Breast epithelium (tissue), 4 donors: ENCODE measurements around the gene ZNF775. TPM values are rescaled to one million over a fixed set of nuclear protein-coding genes. Genes with fewer than 3 reads are reported as not detected.

Experiments
- DNase-seq, 2 donors: peaks; one replicate each; pipeline ENCODE4 v3.0.0-alpha.2; 2019; ENCODE audit warnings: low spot score in 2 of 2
- H3K27ac ChIP-seq, 2 donors: fragments of 200-600 bp; sonication (generic) in 1 of 2; one replicate each; pipeline ENCODE4 v1.5.1; 2016 to 2019; ENCODE audit warnings: mild to moderate bottlenecking in 1 of 2
- H3K27me3 ChIP-seq, 2 donors: fragments of 200-600 bp; sonication (generic) in 1 of 2; one replicate each; pipeline versions ENCODE4 v1.5.1 to v1.6.0; 2017 to 2019; ENCODE audit warnings: control low read depth in 1 of 2, mild to moderate bottlenecking in 1 of 2
- H3K36me3 ChIP-seq: fragments of 200-600 bp; one replicate; pipeline ENCODE4 v1.5.1; 2019
- H3K4me1 ChIP-seq, 2 donors: fragments of 200-600 bp; sonication (generic); one replicate each; pipeline ENCODE4 v1.5.1; 2016 to 2019; ENCODE audit warnings: control low read depth in 1 of 2
- H3K4me3 ChIP-seq, 3 donors: fragments of 200-600 bp; sonication (generic); 1 replicate in 2 of 3; 2 replicates in 1 of 3; pipeline ENCODE4 v1.5.1; 2016 to 2019; ENCODE audit warnings: mild to moderate bottlenecking in 3 of 3, moderate library complexity in 2 of 3
- H3K9me3 ChIP-seq, 2 donors: fragments of 200-600 bp; sonication (generic) in 1 of 2; one replicate each; pipeline ENCODE4 v1.5.1; 2016 to 2019; ENCODE audit warnings: control low read depth in 1 of 2
- CTCF ChIP-seq, 3 donors: fragments of 450-650 bp; IDR thresholded peaks; one replicate each; pipeline ENCODE4 v1.5.1; 2016 to 2017; ENCODE audit warnings: antibody characterized with exemption in 3 of 3, mild to moderate bottlenecking in 3 of 3, moderate library complexity in 3 of 3
- POLR2A ChIP-seq: fragments of 450-650 bp; IDR thresholded peaks from one replicate; pipeline ENCODE4 v1.6.1; 2016; ENCODE audit warnings: antibody characterized with exemption, mild to moderate bottlenecking, moderate library complexity
- POLR2AphosphoS5 ChIP-seq, 3 donors: sonication (generic); formaldehyde crosslinking; IDR thresholded peaks; one replicate each; pipeline ENCODE4 v1.6.1; 2017; ENCODE audit warnings: antibody characterized with exemption in 3 of 3
- intact Hi-C: fragments of 100-400 bp; cut with DNase I; formaldehyde crosslinking; loops from one replicate; pipeline ENCODE4 v1.15.1; 2023; ENCODE audit warnings: low total_unique reads
- total RNA-seq, 3 donors: library from RNA; depleted of rRNA; stranded (reverse); fragments of >200 nt; gene quantifications; one replicate each; pipeline ENCODE4 v1.1.0, GENCODE V29; 2016

Gene ZNF775
- total RNA-seq, 3 donors from 2014 or later, result 1.9 to 5.7 (median 4.6) TPM

- no peak for TF ChIP-seq POLR2A
- no peak for TF ChIP-seq POLR2AphosphoS5 (IDR thresholded peaks at IDR 0.05)
- no peak for TF ChIP-seq CTCF (IDR thresholded peaks at IDR 0.05)
- H3K4me3 ChIP-seq, result no peak overlapping the region
- DNase-seq, result no peak
- no peaks in the 10 kb centered on the region for H3K9me3 ChIP-seq
- H3K4me1 ChIP-seq, result peaks cover 8 to 21% of the 10 kb centered on the region in 2 donors
- peaks cover 9% of the 10 kb centered on the region for H3K36me3 ChIP-seq
- no peak overlapping the region for H3K27ac ChIP-seq
- intact Hi-C loops, result no loop called here
- no peaks in the 10 kb centered on the region for H3K27me3 ChIP-seq
These were observed 7.8 kb upstream of the ZNF775 start for GRCh38 chr7:150371131-150371995.

DNA sequence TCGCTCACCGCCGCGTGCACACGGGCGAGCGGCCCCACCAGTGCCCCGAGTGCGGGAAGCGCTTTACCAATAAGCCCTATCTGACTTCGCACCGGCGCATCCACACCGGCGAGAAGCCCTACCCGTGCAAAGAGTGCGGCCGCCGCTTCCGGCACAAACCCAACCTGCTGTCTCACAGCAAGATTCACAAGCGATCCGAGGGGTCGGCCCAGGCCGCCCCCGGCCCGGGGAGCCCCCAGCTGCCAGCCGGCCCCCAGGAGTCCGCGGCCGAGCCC is 7.2 kb upstream of the ZNF775 start:
- Histone ChIP-seq H3K9me3 (no peaks in the 10 kb centered on the region), H3K4me3 (no peak overlapping the region), H3K27ac (no peak overlapping the region), H3K27me3 (no peaks in the 10 kb centered on the region), H3K36me3 (peaks cover 9% of the 10 kb centered on the region), H3K4me1 (peaks cover 8 to 21% of the 10 kb centered on the region in 2 donors)
- no peak for DNase-seq
- intact Hi-C loops, result no loop called here
- TF ChIP-seq CTCF (IDR thresholded peaks at IDR 0.05) (no peak), POLR2A (no peak), POLR2AphosphoS5 (IDR thresholded peaks at IDR 0.05) (no peak)

DNA sequence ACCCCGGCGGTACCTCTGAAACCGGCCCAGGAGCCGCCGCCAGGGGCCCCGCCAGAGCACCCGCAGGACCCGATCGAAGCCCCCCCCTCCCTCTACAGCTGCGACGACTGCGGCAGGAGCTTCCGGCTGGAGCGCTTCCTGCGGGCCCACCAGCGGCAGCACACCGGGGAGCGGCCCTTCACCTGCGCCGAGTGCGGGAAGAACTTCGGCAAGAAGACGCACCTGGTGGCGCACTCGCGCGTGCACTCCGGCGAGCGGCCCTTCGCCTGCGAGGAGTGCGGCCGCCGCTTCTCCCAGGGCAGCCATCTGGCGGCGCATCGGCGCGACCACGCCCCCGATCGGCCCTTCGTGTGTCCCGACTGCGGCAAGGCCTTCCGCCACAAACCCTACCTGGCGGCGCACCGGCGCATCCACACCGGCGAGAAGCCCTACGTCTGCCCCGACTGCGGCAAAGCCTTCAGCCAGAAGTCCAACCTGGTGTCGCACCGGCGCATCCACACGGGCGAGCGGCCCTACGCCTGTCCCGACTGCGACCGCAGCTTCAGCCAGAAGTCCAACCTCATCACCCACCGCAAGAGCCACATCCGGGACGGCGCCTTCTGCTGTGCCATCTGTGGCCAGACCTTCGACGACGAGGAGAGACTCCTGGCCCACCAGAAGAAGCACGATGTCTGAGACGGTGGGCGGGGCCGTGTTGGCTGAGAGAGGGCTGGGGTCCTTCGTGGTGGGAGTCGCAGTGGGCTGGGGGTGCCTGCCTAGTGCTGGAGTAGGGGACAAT is 6.7 kb upstream of the ZNF775 start:
- no peak for DNase-seq
- no peaks in the 10 kb centered on the region for H3K9me3 ChIP-seq
- H3K36me3 ChIP-seq, result peaks cover 9% of the 10 kb centered on the region
- H3K4me3 ChIP-seq, result peak overlapping the region in 1 of 3 donors; percentile 6
- TF ChIP-seq POLR2AphosphoS5 (IDR thresholded peaks at IDR 0.05), result no peak
- no peak for TF ChIP-seq CTCF (IDR thresholded peaks at IDR 0.05)
- TF ChIP-seq POLR2A, result no peak
- peak overlapping the region; percentile 72 to 82 for H3K27ac ChIP-seq
- H3K4me1 ChIP-seq, result peaks cover 8 to 21% of the 10 kb centered on the region in 2 donors
- intact Hi-C loops, result no loop called here
- H3K27me3 ChIP-seq, result no peaks in the 10 kb centered on the region

DNA sequence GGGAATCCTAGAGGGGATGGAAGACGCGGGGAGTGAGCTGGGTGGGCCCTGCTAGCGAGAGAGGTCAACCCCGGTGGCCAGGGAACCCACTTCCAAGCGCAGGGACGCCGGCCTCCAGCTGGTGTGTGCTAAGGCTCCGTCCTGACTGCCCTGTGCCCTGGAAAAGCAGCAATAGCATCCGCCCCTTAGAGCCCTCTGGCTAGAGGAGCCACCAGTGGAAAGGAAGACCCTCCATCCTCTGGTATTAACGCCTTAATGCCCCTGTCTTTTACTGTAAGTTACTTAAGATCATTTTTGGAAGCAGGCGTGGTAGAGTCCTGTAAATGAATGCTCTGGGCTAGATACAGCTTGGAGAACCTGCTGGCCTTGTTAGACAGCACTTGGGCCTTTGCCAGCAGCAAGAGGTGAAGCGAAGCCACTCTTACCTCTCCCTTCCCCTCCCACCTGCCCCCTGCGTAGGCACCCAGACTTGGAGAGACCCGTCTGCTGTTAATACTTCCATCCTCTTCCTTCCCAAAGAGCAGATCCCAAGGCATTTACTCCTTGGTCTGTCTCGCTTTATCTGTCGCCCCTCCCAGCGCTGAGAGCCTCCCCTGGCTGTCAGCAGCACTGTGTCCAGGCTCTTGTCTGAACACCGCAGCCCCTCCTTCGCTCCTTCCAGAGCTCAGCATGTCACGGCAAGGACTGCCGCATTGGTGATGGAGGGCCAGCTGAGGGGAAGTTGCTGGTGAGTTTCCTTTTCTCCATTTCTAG is 5.9 kb upstream of the ZNF775 start:
- peak overlapping the region; percentile 72 to 82 for H3K27ac ChIP-seq
- peak; percentile 48 to 73 for DNase-seq
- H3K36me3 ChIP-seq, result peaks cover 9% of the 10 kb centered on the region
- intact Hi-C loops, result no loop called here
- H3K4me3 ChIP-seq, result peak overlapping the region in 1 of 3 donors; percentile 6
- H3K9me3 ChIP-seq, result no peaks in the 10 kb centered on the region
- no peak for TF ChIP-seq POLR2A
- TF ChIP-seq CTCF (IDR thresholded peaks at IDR 0.05), result no peak
- TF ChIP-seq POLR2AphosphoS5 (IDR thresholded peaks at IDR 0.05), result no peak
- peaks cover 8 to 21% of the 10 kb centered on the region in 2 donors for H3K4me1 ChIP-seq
- H3K27me3 ChIP-seq, result no peaks in the 10 kb centered on the region
